Esophagus muscularis mucosa (tissue), 3 donors: ENCODE results near the gene TBC1D10A.

Source experiments
- POLR2A ChIP-seq: fragments of 450-650 bp; IDR thresholded peaks from one replicate; pipeline ENCODE4 v1.6.1; 2017; ENCODE audit warnings: antibody characterized with exemption, moderate library complexity, mild to moderate bottlenecking, low read depth
- POLR2AphosphoS5 ChIP-seq, 2 donors: sonication (generic); formaldehyde crosslinking; IDR thresholded peaks; one replicate each; pipeline ENCODE4 v1.6.1; 2017; ENCODE audit warnings: antibody characterized with exemption in 2 of 2
- TF ChIP-seq, protein P1 (sequence below), 3 experiments: fragments of 200-600 bp in 2 of 3; fragments of 450-650 bp in 1 of 3; sonication (generic) in 2 of 3; IDR thresholded peaks; one replicate each; pipeline ENCODE4 v1.5.1; 2017 to 2019; ENCODE audit warnings: antibody characterized with exemption in 3 of 3, mild to moderate bottlenecking in 2 of 3, moderate library complexity in 1 of 3

DNA sequence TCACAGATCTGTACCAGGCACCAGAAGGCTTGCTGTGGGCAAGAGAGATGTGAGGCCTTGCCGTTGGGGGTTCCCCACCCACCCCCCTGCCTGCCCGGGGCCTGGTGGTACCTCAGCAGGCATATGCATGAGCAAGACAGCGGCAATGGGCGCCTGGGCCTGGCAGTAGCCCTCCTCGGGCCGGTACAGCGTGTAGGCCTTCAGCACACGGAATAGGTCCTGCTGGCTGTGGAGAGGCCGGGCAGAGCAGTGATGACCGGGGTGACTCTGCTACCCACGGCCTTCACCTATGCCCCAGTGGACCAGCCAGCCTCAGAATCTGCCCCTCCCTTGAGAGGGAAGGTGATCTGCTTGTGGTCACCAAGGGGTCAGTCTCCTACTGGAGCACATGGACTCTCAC lies 31.9 kb downstream of the TBC1D10A start:
- TF ChIP-seq, protein P1, sequence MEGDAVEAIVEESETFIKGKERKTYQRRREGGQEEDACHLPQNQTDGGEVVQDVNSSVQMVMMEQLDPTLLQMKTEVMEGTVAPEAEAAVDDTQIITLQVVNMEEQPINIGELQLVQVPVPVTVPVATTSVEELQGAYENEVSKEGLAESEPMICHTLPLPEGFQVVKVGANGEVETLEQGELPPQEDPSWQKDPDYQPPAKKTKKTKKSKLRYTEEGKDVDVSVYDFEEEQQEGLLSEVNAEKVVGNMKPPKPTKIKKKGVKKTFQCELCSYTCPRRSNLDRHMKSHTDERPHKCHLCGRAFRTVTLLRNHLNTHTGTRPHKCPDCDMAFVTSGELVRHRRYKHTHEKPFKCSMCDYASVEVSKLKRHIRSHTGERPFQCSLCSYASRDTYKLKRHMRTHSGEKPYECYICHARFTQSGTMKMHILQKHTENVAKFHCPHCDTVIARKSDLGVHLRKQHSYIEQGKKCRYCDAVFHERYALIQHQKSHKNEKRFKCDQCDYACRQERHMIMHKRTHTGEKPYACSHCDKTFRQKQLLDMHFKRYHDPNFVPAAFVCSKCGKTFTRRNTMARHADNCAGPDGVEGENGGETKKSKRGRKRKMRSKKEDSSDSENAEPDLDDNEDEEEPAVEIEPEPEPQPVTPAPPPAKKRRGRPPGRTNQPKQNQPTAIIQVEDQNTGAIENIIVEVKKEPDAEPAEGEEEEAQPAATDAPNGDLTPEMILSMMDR (IDR thresholded peaks at IDR 0.05) = no peak
- TF ChIP-seq POLR2A = no peak
- TF ChIP-seq POLR2AphosphoS5 (IDR thresholded peaks at IDR 0.05) = no peak
